NCI-H1092 treated with DMSO at 0.1 percent for 48 hours (cell line): Measurements from ENCODE around the gene CDKN1C.

Experiments
- DNase-seq: peaks from one replicate; lab custom pipeline; 2025; lab: John Stamatoyannopoulos, UW

The CDKN1C gene

DNA sequence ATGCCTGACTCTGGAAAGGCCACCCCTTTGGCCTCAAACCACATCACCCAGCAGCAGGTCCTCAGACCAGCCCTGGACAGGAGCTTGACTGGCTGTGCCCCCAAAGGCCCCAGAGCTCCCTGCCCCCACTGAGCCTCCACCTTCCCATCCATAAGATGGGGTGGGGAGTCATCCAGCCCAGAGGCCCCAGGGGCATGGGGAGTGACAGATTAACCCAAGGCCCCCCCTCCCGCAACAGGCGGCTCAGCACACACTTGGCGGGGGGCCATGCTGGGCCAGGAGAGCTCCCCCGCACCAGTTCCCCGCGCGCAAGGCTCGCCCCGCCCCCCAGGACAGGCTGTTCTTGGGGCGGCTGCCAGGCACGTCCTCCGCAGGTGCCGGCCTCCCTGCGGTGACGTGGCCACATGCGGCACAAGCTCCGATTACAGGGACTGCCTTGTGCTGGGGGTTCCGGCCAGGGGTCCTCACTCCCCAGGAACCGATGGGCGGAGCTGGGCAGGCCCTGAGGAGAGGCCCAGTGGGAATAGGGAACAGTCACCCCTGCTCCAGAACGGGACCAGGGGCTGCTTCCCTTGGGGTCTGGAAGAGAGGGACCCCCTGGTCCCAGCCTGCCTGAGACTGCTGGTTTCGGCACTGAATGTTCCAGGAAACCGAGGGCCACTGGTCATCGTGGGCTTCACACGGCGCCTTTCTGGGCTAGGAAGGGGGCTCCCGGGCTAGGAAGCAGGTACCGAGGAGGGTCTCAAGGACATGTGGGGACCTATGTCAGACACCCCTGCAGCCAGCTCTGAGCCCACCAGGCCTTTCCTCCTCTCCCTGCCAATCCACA is 5.1 kb upstream of the CDKN1C start:
- DNase-seq = peak; percentile 49

DNA sequence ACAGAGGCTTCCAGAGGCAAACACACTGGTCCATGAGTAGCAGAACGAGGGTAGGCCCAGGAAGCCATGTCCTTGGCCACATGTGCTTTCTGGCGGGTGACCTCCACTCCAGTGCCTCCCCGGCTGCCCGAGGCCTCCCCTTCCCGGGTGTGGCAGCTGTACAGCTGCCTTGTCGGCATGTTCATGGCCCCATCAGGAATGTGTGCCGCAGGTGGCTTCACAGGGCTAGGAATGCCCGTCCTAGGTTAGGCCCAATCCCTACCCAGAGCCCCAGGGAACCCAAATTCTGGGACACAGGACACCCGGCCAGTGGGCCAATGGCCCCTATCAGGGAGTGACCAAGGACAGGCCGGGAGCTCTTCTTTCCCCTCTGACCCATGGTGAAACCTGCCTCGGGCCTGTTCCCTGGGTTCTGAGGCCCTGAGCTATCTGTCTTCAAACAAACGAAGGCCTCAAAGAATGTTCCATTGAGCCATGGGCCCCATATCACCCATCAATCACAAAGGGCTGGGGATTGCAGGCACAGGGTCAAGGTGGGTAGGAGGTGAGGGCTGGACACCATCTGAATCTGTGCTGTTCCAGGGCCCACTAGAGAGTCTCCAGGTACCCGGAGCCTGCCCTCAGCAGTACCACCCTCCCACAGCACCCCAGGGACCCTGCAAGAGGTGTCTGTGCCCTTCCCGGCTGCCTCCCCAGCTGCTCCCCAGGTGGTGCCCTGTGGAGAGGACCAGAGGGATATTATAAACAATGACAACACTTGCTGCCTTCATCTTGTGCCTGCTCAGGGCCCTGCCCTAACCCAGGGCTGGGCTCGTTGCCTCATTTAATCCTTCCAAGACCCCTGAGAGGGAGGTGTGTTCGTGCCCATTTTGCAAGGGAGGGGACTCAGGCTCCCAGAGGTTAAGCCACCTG is 4.0 kb upstream of the CDKN1C start:
- peak; percentile 16 for DNase-seq

GRCh38 chr11:2888266-2888968 is 2.8 kb upstream of the CDKN1C start:
- DNase-seq = peak; percentile 71

DNA sequence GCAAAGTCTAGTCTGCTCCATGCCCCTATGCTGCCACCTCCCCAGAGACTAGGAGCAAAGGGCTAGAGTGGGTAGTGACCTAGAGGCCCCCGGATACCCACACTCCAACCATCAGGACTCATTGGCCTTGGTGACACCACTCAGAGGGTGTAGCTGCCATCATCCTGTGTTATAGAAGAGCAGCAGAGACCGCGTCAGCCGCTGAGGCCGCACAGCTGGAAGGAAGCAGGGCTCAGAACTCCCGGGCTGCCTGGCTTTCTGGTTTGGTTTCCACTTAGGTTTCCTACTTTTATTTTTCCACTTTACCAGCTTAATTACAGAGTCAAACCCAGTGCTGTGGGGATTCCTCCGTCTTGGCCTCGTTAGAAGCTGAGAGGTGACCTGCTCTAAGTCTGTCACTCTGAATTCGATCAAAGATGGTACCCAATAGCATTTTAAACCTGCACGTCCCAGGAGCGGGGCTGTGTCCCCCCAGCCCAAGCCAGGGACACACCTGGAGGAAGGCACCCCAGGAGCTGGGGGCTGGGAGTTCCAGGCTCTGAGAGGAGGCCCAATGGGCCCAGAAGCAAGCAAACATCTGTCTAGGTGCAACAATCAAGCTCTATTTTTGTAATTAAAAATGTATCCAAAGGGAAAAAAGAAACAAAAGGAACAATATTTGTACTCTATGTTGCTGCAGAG is 2.1 kb upstream of the CDKN1C start:
- no peak for DNase-seq

DNA sequence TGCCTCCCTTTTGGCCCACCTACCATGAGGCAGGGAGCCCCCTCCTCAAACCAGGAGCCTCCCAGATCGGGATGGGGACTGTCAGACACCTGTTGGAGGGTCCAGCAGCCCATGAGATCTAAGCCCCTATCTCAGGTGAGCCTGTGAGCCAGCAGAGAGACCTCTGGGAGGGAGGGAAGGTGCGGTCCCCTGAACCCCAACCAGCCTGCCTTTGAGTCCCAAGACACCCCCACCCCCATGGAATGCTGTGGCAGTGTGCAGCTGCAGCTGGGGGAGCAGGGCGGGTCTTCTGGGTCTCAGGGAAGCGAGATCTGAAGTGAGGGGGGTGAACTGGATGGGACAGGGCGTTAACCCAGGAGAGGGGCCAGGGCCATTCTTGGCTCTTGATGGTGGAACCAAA is 1.4 kb upstream of the CDKN1C start:
- no peak for DNase-seq

GRCh38 chr11:2886191-2886894 is 768 bp upstream of the CDKN1C start:
- DNase-seq = peak; percentile 37

GRCh38 chr11:2885017-2885677 is 428 bp downstream of the CDKN1C start:
- peak; percentile 35 for DNase-seq

DNA sequence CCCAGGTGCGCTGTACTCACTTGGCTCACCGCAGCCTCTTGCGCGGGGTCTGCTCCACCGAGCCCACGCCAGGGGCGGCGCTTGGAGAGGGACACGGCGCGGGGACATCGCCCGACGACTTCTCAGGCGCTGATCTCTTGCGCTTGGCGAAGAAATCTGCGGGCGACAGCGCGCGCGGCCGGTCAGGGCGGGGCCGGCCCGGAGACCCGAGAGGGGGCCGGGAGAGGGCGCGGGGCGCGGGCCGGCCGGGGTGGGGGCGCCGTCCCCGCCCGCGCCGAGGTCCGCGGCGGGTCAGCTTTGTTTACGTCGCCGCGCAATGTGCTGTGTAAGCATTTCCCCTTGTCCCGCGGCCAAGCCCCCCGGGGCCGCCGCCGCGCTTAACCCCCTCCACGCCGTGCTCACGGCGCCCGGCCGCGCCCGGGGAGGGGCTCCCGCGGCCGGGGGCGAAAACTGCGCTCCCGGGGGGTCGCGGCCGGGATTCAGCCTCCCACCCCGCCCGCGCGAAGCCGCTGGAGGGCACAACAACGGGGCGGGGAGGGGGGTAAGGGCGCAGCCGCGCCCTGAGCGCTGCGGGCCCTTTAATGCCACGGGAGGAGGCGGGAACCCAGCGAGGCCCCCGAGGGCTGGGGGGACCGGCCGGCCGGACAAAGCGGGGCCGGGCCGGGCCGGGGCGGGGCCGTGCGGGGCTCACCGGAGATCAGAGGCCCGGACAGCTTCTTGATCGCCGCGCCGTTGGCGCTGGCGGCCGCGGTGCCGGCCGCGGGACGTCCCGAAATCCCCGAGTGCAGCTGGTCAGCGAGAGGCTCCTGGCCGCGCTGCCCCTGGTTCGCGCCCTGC is 1.4 kb downstream of the CDKN1C start:
- DNase-seq = no peak

DNA sequence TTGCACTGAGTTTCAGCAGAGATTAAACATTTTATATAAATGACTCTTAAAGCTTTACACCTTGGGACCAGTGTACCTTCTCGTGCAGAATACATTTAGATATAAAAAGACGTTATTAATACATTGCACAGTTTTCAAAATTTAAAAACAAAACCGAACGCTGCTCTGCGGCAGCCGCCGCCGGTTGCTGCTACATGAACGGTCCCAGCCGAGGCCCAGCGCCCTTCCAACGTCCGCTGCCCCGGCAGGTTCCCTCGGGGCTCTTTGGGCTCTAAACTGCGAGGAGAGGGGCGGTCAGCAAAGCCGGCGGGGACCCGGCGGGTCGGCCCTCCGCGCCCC is 2.0 kb downstream of the CDKN1C start:
- no peak for DNase-seq

DNA sequence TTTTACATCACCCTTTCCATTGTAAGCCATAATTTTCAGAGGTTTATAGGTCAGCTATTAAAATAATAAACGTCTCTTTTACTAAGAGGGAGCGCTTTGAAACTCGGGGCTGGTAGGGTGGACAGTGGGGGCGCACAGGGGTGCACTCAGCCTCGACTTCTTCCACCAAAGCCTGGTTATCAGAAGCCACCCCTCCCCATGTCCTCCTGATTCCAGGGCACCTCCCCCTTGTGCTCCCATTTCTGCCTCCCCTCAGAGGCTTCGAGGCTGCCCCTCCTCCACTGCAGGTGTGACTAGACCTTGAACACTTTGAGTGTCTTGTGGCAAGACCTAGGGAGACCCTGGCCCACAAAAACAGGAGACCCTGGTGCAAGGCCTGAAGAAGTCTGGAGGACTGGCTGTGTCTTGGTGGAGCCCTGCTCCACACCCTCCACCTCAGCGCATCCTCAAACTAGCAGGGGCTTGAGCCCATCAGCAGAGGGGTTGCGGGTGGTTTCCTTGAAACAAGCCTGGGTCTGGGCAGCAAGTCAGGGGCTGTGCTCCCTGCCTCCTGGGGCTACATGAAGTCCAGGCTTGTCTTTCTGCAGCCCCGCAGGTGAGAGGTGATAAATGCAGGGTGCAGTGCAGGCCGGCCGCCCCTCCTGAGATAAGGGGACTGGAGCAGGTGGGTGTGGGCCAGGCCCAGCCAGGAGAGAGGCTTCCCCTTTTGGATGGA is 3.0 kb downstream of the CDKN1C start:
- DNase-seq = no peak

DNA sequence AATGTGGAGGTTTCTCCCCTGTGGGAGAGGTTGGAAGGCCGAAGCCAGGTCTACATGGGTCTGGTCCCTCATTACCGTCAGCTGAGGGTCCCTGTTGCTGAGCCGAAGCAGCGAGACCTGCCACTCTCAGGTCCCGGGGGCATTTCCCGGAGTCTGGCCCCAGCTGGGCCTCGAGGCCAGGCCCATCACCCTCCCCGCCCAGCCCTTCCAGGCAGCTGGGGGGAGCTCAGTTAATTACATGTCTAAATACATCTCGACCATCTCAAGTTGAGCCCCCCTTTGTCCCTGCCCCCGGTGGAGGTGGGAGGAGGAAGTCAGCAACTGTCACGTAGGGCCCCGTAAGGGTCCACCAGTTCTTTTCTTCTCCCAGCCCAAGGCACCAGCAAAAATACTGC is 3.6 kb downstream of the CDKN1C start:
- no peak for DNase-seq

- DNase-seq = no peak
These were observed 4.2 kb downstream of the CDKN1C start for GRCh38 chr11:2881076-2881980.

- no peak for DNase-seq
These were observed 4.9 kb downstream of the CDKN1C start for GRCh38 chr11:2880646-2881045.

- no peak for DNase-seq
These were observed 6.8 kb downstream of the CDKN1C start for GRCh38 chr11:2878782-2879181.

DNA sequence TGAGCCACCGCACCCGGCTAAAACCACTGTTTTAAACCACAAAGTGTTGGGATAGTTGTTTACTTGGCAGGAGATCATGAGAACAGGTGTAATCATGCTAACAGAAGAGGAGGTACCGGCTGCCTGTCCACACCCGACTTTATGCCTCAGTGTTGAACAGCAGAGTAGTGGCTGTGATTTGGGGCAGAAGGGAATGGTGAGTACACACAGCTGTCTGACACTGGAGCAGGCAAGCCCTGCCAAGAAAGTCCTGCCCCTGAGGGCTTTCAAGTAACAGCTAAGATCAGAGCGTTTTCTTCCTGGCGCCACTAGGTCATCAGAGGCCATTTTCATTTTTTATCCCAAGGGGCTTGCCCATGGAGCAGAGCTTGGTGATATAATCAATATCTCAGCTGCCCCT is 8.1 kb downstream of the CDKN1C start:
- no peak for DNase-seq

DNA sequence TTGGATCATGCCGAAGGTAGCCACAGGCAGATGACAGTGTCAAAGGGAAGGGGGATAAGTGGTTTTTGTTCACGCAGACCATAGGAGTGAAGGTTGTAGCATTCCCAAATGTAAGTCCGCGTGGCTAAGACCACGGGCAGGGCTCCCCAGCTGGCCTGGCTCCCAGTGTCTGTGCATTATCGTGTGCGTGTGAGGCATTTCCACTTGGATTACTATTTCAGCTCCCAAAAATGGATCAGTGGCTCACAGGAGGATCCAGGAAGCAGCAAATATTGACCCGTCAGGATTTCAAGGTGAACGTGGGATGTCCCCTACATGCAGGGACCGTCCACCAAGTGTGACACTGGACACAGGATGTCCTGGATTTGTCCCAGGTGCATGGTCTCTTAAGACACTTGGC is 10.6 kb downstream of the CDKN1C start:
- no peak for DNase-seq

- DNase-seq = peak; percentile 12
These were observed 14.4 kb downstream of the CDKN1C start for GRCh38 chr11:2870969-2871680.

DNA sequence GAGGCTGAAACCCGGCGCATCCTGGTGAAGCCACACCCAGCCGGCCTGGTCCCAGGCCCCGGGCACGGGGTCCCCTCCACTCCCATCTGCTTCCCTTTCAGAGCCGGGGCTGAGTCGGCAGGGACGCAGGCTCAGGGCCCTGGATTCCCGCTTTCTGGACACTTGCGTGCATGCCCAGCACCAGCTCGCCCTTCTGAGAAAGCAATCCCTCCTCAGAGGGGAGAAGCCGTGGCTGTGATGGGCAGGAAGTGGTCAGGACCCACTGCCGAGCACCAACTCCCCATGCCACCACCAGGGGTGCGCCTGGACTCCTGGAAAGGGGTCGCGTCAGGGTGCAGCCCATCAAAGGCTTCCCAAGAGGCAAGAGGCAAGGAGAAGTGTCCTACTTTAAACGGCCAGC is 15.1 kb downstream of the CDKN1C start:
- no peak for DNase-seq
